NB4 (cell line): ENCODE results near the gene NCR2.
A peak's percentile ranks its signal among the peaks of the same experiment; 100 is the strongest.

Experiments used
- DNase-seq: peaks from one replicate; pipeline ENCODE4 v3.0.0; 2010; ENCODE audit warnings: low read depth
- H3K4me3 ChIP-seq: one replicate; pipeline ENCODE4 v1.5.1; 2011; ENCODE audit warnings: mild to moderate bottlenecking, low read depth, low read length, moderate library complexity
- MAX ChIP-seq: IDR thresholded peaks from 2 replicates; pipeline ENCODE4 v1.6.1; 2011; ENCODE audit warnings: low read depth, low read length
- MYC ChIP-seq: IDR thresholded peaks from 2 replicates; pipeline ENCODE4 v1.6.1; 2011; ENCODE audit warnings: low read depth, low read length
- POLR2A ChIP-seq: IDR thresholded peaks from 2 replicates; pipeline ENCODE4 v1.6.1; 2011; ENCODE audit warnings: mild to moderate bottlenecking; ENCODE audit not compliant: insufficient read length; ENCODE audit errors: extremely low read depth
- TF ChIP-seq, protein P1 (sequence below): IDR thresholded peaks from one replicate; pipeline ENCODE4 v1.5.1; 2012; ENCODE audit warnings: low read depth, low read length

The NCR2 gene

GRCh38 chr6:41334482-41335040, 847 bp upstream of the NCR2 start:
- no peak for DNase-seq
- H3K4me3 ChIP-seq: no peak overlapping the region

GRCh38 chr6:41335943-41336342, 535 bp downstream of the NCR2 start:
- no peak for TF ChIP-seq POLR2A
- TF ChIP-seq MYC: no peak
- TF ChIP-seq, protein P1, sequence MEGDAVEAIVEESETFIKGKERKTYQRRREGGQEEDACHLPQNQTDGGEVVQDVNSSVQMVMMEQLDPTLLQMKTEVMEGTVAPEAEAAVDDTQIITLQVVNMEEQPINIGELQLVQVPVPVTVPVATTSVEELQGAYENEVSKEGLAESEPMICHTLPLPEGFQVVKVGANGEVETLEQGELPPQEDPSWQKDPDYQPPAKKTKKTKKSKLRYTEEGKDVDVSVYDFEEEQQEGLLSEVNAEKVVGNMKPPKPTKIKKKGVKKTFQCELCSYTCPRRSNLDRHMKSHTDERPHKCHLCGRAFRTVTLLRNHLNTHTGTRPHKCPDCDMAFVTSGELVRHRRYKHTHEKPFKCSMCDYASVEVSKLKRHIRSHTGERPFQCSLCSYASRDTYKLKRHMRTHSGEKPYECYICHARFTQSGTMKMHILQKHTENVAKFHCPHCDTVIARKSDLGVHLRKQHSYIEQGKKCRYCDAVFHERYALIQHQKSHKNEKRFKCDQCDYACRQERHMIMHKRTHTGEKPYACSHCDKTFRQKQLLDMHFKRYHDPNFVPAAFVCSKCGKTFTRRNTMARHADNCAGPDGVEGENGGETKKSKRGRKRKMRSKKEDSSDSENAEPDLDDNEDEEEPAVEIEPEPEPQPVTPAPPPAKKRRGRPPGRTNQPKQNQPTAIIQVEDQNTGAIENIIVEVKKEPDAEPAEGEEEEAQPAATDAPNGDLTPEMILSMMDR: no peak
- TF ChIP-seq MAX: no peak
- no peak overlapping the region for H3K4me3 ChIP-seq
- DNase-seq: no peak

More at GRCh38 chr6:41334482-41335040, 847 bp upstream of the NCR2 start:
- TF ChIP-seq, protein P1: peak; percentile 12
- TF ChIP-seq POLR2A: no peak
- TF ChIP-seq MAX: no peak
- no peak for TF ChIP-seq MYC

- H3K4me3 ChIP-seq: no peak overlapping the region
- no peak for TF ChIP-seq MAX
- TF ChIP-seq MYC: no peak
- TF ChIP-seq, protein P1: no peak
- TF ChIP-seq POLR2A: no peak
- DNase-seq: no peak
Observed at GRCh38 chr6:41336824-41337223, 1.4 kb downstream of the NCR2 start.

- TF ChIP-seq, protein P1: no peak
- TF ChIP-seq POLR2A (no peak), MAX (no peak), MYC (no peak)
- DNase-seq: no peak
Observed at GRCh38 chr6:41337709-41338108, 2.3 kb downstream of the NCR2 start.

GRCh38 chr6:41338659-41339058, 3.3 kb downstream of the NCR2 start:
- TF ChIP-seq MAX (no peak), MYC (no peak), POLR2A (no peak)
- TF ChIP-seq, protein P1: no peak
- no peak overlapping the region for H3K4me3 ChIP-seq
- DNase-seq: no peak

More at GRCh38 chr6:41337709-41338108, 2.3 kb downstream of the NCR2 start:
- no peak overlapping the region for H3K4me3 ChIP-seq
